Thymus (tissue), 11 donors: ENCODE data around the gene LIMCH1. TPM values are rescaled to one million over a fixed set of nuclear protein-coding genes. Genes with fewer than 3 reads are reported as not detected.
"Not testable (repeated sequence)": the region's sequence is repeated elsewhere in the genome, so short reads cannot be mapped to it uniquely, and the experiment has no call there.

Source experiments
- DNase-seq, 9 donors: peaks; one replicate each; pipeline ENCODE4 v3.0.0-alpha.2; 2013; ENCODE audit warnings: low spot score in 9 of 9, low read depth in 6 of 9, missing footprints in 1 of 9
- H3K27ac ChIP-seq, 2 donors: one replicate each; pipeline ENCODE4 v1.5.1; 2013; ENCODE audit warnings: control low read depth in 1 of 2, low read depth in 1 of 2, low read length in 1 of 2, mild to moderate bottlenecking in 1 of 2, moderate library complexity in 1 of 2
- H3K27me3 ChIP-seq, 2 donors: one replicate each; pipeline ENCODE4 v1.5.1; 2013; ENCODE audit warnings: low read length in 1 of 2; ENCODE audit not compliant: control insufficient read depth in 2 of 2, insufficient read depth in 1 of 2
- H3K36me3 ChIP-seq, 2 donors: one replicate each; pipeline ENCODE4 v1.5.1; 2013; ENCODE audit warnings: low read length in 1 of 2, mild to moderate bottlenecking in 1 of 2, moderate library complexity in 1 of 2; ENCODE audit not compliant: control insufficient read depth in 2 of 2, insufficient read depth in 2 of 2
- H3K4me1 ChIP-seq, 2 donors: one replicate each; pipeline ENCODE4 v1.5.1; 2013; ENCODE audit warnings: low read length in 2 of 2; ENCODE audit not compliant: control insufficient read depth in 2 of 2, insufficient read depth in 2 of 2
- H3K4me3 ChIP-seq, 2 donors: one replicate each; pipeline ENCODE4 v1.5.1; 2013; ENCODE audit warnings: low read length in 2 of 2, control low read depth in 1 of 2, mild to moderate bottlenecking in 1 of 2
- H3K9me3 ChIP-seq, 2 donors: one replicate each; pipeline ENCODE4 v1.5.1; 2013; ENCODE audit warnings: low read length in 1 of 2, mild to moderate bottlenecking in 1 of 2; ENCODE audit not compliant: control insufficient read depth in 2 of 2, insufficient read depth in 1 of 2
- WGBS: extraction: QIAGEN DNeasy Blood & Tissue Kit; methylation state at CpG from one replicate; pipeline ENCODE4 v1.1.7; 2013; 5-methylcytosine and 5-hydroxymethylcytosine counted together
- polyA plus RNA-seq: library from polyadenylated mRNA; stranded (reverse); fragments of 200-250 nt; gene quantifications from one replicate; pipeline ENCODE4 v1.2.3, GENCODE V29; 2013
- total RNA-seq: library from RNA; stranded (reverse); fragments of 120-200 nt; gene quantifications from one replicate; pipeline ENCODE4 v1.2.4, GENCODE V29; 2013
- donor health status: healthy.

Gene LIMCH1
- total and polyA plus RNA-seq, 2 donors: 5.4 to 13.8 TPM

GRCh38 chr4:41633321-41633720, 95.4 kb downstream of the LIMCH1 start:
- Histone ChIP-seq H3K4me1 (no peaks in the 10 kb centered on the region), H3K36me3 (no peaks in the 10 kb centered on the region), H3K4me3 (no peak overlapping the region), H3K27ac (no peak overlapping the region), H3K27me3 (no peaks in the 10 kb centered on the region), H3K9me3 (no peaks in the 10 kb centered on the region)
- 97% methylated on average over 4 of the region's 4 CpGs for WGBS
- no peak for DNase-seq

GRCh38 chr4:41635441-41635840, 97.5 kb downstream of the LIMCH1 start:
- no peak for DNase-seq
- 97% methylated on average over 3 of the region's 3 CpGs for WGBS
- no peak overlapping the region for H3K4me3 ChIP-seq
- H3K27ac ChIP-seq: no peak overlapping the region
- no peaks in the 10 kb centered on the region for H3K27me3 ChIP-seq
- H3K36me3 ChIP-seq: no peaks in the 10 kb centered on the region
- no peaks in the 10 kb centered on the region for H3K9me3 ChIP-seq
- no peaks in the 10 kb centered on the region for H3K4me1 ChIP-seq

- Histone ChIP-seq H3K4me1 (no peaks in the 10 kb centered on the region), H3K36me3 (no peaks in the 10 kb centered on the region), H3K4me3 (no peak overlapping the region), H3K27ac (no peak overlapping the region), H3K27me3 (peaks cover 0 to 3% of the 10 kb centered on the region in 2 donors), H3K9me3 (no peaks in the 10 kb centered on the region)
- WGBS: over 99% methylated on average over 3 of the region's 3 CpGs
- no peak for DNase-seq
These were observed 100.2 kb downstream of the LIMCH1 start for GRCh38 chr4:41638203-41638602.

- WGBS: 97% methylated on average over 4 of the region's 4 CpGs
- no peak overlapping the region for H3K4me3 ChIP-seq
- no peak overlapping the region for H3K27ac ChIP-seq
- peaks cover 0 to 3% of the 10 kb centered on the region in 2 donors for H3K27me3 ChIP-seq
- no peaks in the 10 kb centered on the region for H3K36me3 ChIP-seq
- no peaks in the 10 kb centered on the region for H3K4me1 ChIP-seq
- DNase-seq: no peak
- no peaks in the 10 kb centered on the region for H3K9me3 ChIP-seq
These were observed 100.9 kb downstream of the LIMCH1 start for GRCh38 chr4:41638866-41639265.

- H3K36me3 ChIP-seq: no peaks in the 10 kb centered on the region
- 89% methylated on average over 1 of the region's 1 CpG for WGBS
- H3K4me1 ChIP-seq: peaks cover 0 to 2% of the 10 kb centered on the region in 2 donors
- H3K4me3 ChIP-seq: no peak overlapping the region
- H3K9me3 ChIP-seq: no peaks in the 10 kb centered on the region
- no peak overlapping the region for H3K27ac ChIP-seq
- peaks cover 2 to 6% of the 10 kb centered on the region in 2 donors for H3K27me3 ChIP-seq
- no peak for DNase-seq
These were observed 101.3 kb downstream of the LIMCH1 start for GRCh38 chr4:41639291-41639690.

GRCh38 chr4:41640906-41641305, 102.9 kb downstream of the LIMCH1 start:
- Histone ChIP-seq H3K27ac (no peak overlapping the region), H3K36me3 (no peaks in the 10 kb centered on the region), H3K9me3 (no peaks in the 10 kb centered on the region), H3K4me1 (peaks cover 0 to 5% of the 10 kb centered on the region in 2 donors), H3K4me3 (no peak overlapping the region), H3K27me3 (peaks cover 5 to 14% of the 10 kb centered on the region in 2 donors)
- DNase-seq: no peak
- 96% methylated on average over 6 of the region's 6 CpGs for WGBS

- not testable (repeated sequence) for H3K27ac ChIP-seq, H3K36me3 ChIP-seq, H3K4me1 ChIP-seq, H3K4me3 ChIP-seq, H3K9me3 ChIP-seq, DNase-seq
- H3K27me3 ChIP-seq: peaks cover 5 to 14% of the 10 kb centered on the region in 2 donors
- WGBS: 91% methylated on average over 1 of the region's 1 CpG
These were observed 104.8 kb downstream of the LIMCH1 start for GRCh38 chr4:41642746-41643145.

GRCh38 chr4:41643331-41643730, 105.4 kb downstream of the LIMCH1 start:
- Histone ChIP-seq H3K27me3 (peaks cover 5 to 14% of the 10 kb centered on the region in 2 donors), H3K36me3 (no peaks in the 10 kb centered on the region), H3K4me1 (peaks cover 0 to 5% of the 10 kb centered on the region in 2 donors), H3K4me3 (no peak overlapping the region), H3K9me3 (no peaks in the 10 kb centered on the region), H3K27ac (no peak overlapping the region)
- DNase-seq: no peak

- Histone ChIP-seq H3K27me3 (peaks cover 5 to 14% of the 10 kb centered on the region in 2 donors), H3K4me1 (peaks cover 0 to 5% of the 10 kb centered on the region in 2 donors), H3K4me3 (no peak overlapping the region), H3K36me3 (no peaks in the 10 kb centered on the region), H3K9me3 (no peaks in the 10 kb centered on the region), H3K27ac (no peak overlapping the region)
- peak in 5 of 9 donors; percentile 4 to 39 (median 8) for DNase-seq
- 21% methylated on average over 41 of the region's 41 CpGs for WGBS
These were observed 106.4 kb downstream of the LIMCH1 start for GRCh38 chr4:41644288-41644914.
